SK-N-SH treated with all-trans-retinoic acid at 6 μM for 48 hours (cell line): ENCODE results near the gene TNS3.

Experiments
- ATAC-seq: fragments of 200-7000 bp; cut with Tn5 transposase; 3 replicates; pipeline ENCODE4 v1.9.1; 2020; ENCODE audit warnings: mild to moderate bottlenecking, moderate library complexity
- ARNTL ChIP-seq: fragments of 450-650 bp; formaldehyde crosslinking; IDR thresholded peaks from 2 replicates; pipeline ENCODE4 v1.5.0; 2020; ENCODE audit warnings: low read depth, mild to moderate bottlenecking, moderate library complexity, borderline replicate concordance
- BACH2 ChIP-seq: fragments of 250-450 bp; sonication (Bioruptor Pico); IDR thresholded peaks from 2 replicates; pipeline ENCODE4 v1.9.0; 2021; ENCODE audit warnings: mild to moderate bottlenecking, borderline replicate concordance
- CREB5 ChIP-seq: fragments of 250-450 bp; sonication (Bioruptor Pico); IDR thresholded peaks from 2 replicates; pipeline ENCODE4 v1.5.1; 2020; ENCODE audit warnings: low read depth, mild to moderate bottlenecking, moderate library complexity
- CSDC2 ChIP-seq: fragments of 250-450 bp; sonication (Bioruptor Pico); IDR thresholded peaks from 2 replicates; pipeline ENCODE4 v1.5.0; 2020; ENCODE audit warnings: mild to moderate bottlenecking, moderate library complexity
- CSRNP3 ChIP-seq: fragments of 250-450 bp; sonication (Bioruptor Pico); IDR thresholded peaks from 2 replicates; pipeline ENCODE4 v1.5.1; 2021; ENCODE audit warnings: mild to moderate bottlenecking, moderate library complexity
- ESRRG ChIP-seq: fragments of 250-450 bp; sonication (Bioruptor Pico); IDR thresholded peaks from 2 replicates; pipeline ENCODE4 v1.6.1; 2021; ENCODE audit warnings: mild to moderate bottlenecking
- GLIS3 ChIP-seq: fragments of 250-450 bp; sonication (Bioruptor Pico); IDR thresholded peaks from 2 replicates; pipeline ENCODE4 v1.5.0; 2020; ENCODE audit warnings: mild to moderate bottlenecking, moderate library complexity
- ISL1 ChIP-seq: fragments of 250-450 bp; sonication (Bioruptor Pico); IDR thresholded peaks from 2 replicates; pipeline ENCODE4 v2.1.2; 2022; ENCODE audit warnings: mild to moderate bottlenecking, moderate library complexity
- OSR1 ChIP-seq: fragments of 250-450 bp; sonication (Bioruptor Pico); IDR thresholded peaks from 2 replicates; pipeline ENCODE4 v1.8.0; 2022; ENCODE audit warnings: moderate library complexity, mild to moderate bottlenecking, inconsistent platforms
- PATZ1 ChIP-seq: fragments of 250-450 bp; sonication (Bioruptor Pico); IDR thresholded peaks from 2 replicates; pipeline ENCODE4 v1.8.0; 2020; ENCODE audit warnings: mild to moderate bottlenecking, moderate library complexity, borderline replicate concordance
- POU6F1 ChIP-seq: fragments of 250-450 bp; sonication (Bioruptor Pico); IDR thresholded peaks from 2 replicates; pipeline ENCODE4 v1.8.0; 2021; ENCODE audit warnings: low read depth, mild to moderate bottlenecking, moderate library complexity, borderline replicate concordance
- SNAI2 ChIP-seq: fragments of 250-450 bp; sonication (Bioruptor Pico); IDR thresholded peaks from 2 replicates; pipeline ENCODE4 v1.5.0; 2020; ENCODE audit warnings: mild to moderate bottlenecking, moderate library complexity
- TCF4 ChIP-seq: fragments of 250-450 bp; sonication (Bioruptor Pico); IDR thresholded peaks from 2 replicates; pipeline ENCODE4 v1.8.0; 2021; ENCODE audit warnings: mild to moderate bottlenecking, moderate library complexity, borderline replicate concordance
- TOX ChIP-seq: fragments of 250-450 bp; sonication (Bioruptor Pico); IDR thresholded peaks from 2 replicates; pipeline ENCODE4 v1.8.0; 2021; ENCODE audit warnings: mild to moderate bottlenecking, moderate library complexity, borderline replicate concordance
- TSHZ2 ChIP-seq: fragments of 250-450 bp; sonication (Bioruptor Pico); IDR thresholded peaks from 2 replicates; pipeline ENCODE4 v1.5.0; 2020; ENCODE audit warnings: mild to moderate bottlenecking, moderate library complexity
- ZC3H10 ChIP-seq: fragments of 250-450 bp; sonication (Bioruptor Pico); IDR thresholded peaks from 2 replicates; pipeline ENCODE4 v1.5.1; 2021; ENCODE audit warnings: mild to moderate bottlenecking, moderate library complexity
- ZFP3 ChIP-seq: fragments of 250-450 bp; sonication (Bioruptor Pico); IDR thresholded peaks from 2 replicates; pipeline ENCODE4 v1.5.0; 2020; ENCODE audit warnings: mild to moderate bottlenecking, moderate library complexity
- ZFP30 ChIP-seq: fragments of 450-650 bp; formaldehyde crosslinking; IDR thresholded peaks from 2 replicates; pipeline ENCODE4 v1.5.0; 2022; ENCODE audit warnings: mild to moderate bottlenecking, moderate library complexity
- ZNF565 ChIP-seq: fragments of 450-650 bp; formaldehyde crosslinking; conservative IDR thresholded peaks from 2 replicates; pipeline ENCODE4 v1.5.0; 2020; ENCODE audit warnings: low read depth, mild to moderate bottlenecking, moderate library complexity
- ZNF70 ChIP-seq: fragments of 450-650 bp; formaldehyde crosslinking; IDR thresholded peaks from 2 replicates; pipeline ENCODE4 v1.5.0; 2020; ENCODE audit warnings: mild to moderate bottlenecking, moderate library complexity
- ZNF8 ChIP-seq: fragments of 450-650 bp; formaldehyde crosslinking; IDR thresholded peaks from 2 replicates; pipeline ENCODE4 v1.5.0; 2020; ENCODE audit warnings: mild to moderate bottlenecking, moderate library complexity

Gene TNS3

GRCh38 chr7:47336472-47337425 is 245.2 kb downstream of the TNS3 start:
- no peak for TF ChIP-seq CREB5 (CRISPR knock-in tag)
- TF ChIP-seq ZNF70 (CRISPR knock-in tag): no peak
- no peak for TF ChIP-seq ZNF8
- no peak for TF ChIP-seq ZNF565 (CRISPR knock-in tag)
- TF ChIP-seq TOX (CRISPR knock-in tag): no peak
- TF ChIP-seq ZFP30 (CRISPR knock-in tag): no peak
- TF ChIP-seq BACH2 (CRISPR knock-in tag): no peak
- no peak for TF ChIP-seq ZFP3 (CRISPR knock-in tag)
- no peak for TF ChIP-seq CSDC2 (CRISPR knock-in tag)
- TF ChIP-seq ESRRG (CRISPR knock-in tag): no peak
- TF ChIP-seq OSR1 (CRISPR knock-in tag): no peak
- TF ChIP-seq PATZ1 (CRISPR knock-in tag): no peak
- TF ChIP-seq TCF4 (CRISPR knock-in tag): no peak
- no peak for TF ChIP-seq POU6F1
- no peak for TF ChIP-seq SNAI2
- no peak for ATAC-seq

GRCh38 chr7:47335557-47336471 is 246.1 kb downstream of the TNS3 start:
- no peak for ATAC-seq
- TF ChIP-seq ESRRG (CRISPR knock-in tag): no peak
- TF ChIP-seq SNAI2: no peak
- TF ChIP-seq ZFP30 (CRISPR knock-in tag): no peak
- no peak for TF ChIP-seq ARNTL
- no peak for TF ChIP-seq POU6F1
- TF ChIP-seq GLIS3 (CRISPR knock-in tag): no peak
- no peak for TF ChIP-seq TCF4 (CRISPR knock-in tag)
- no peak for TF ChIP-seq OSR1 (CRISPR knock-in tag)

GRCh38 chr7:47335071-47335470 is 246.8 kb downstream of the TNS3 start:
- no peak for ATAC-seq
- TF ChIP-seq ESRRG (CRISPR knock-in tag): no peak
- no peak for TF ChIP-seq ZC3H10 (CRISPR knock-in tag)
- TF ChIP-seq ZFP3 (CRISPR knock-in tag): no peak
- no peak for TF ChIP-seq ZNF565 (CRISPR knock-in tag)
- no peak for TF ChIP-seq ZNF70 (CRISPR knock-in tag)
- no peak for TF ChIP-seq BACH2 (CRISPR knock-in tag)
- no peak for TF ChIP-seq CSRNP3 (CRISPR knock-in tag)
- no peak for TF ChIP-seq ZNF8
- TF ChIP-seq POU6F1: no peak
- TF ChIP-seq SNAI2: no peak
- no peak for TF ChIP-seq TCF4 (CRISPR knock-in tag)
- TF ChIP-seq TSHZ2 (CRISPR knock-in tag): no peak
- no peak for TF ChIP-seq ISL1
